ENCODE data around the gene DNM1. TPM values are rescaled to one million over a fixed set of nuclear protein-coding genes. Genes with fewer than 3 reads are reported as not detected.

The DNM1 gene
- total RNA-seq, 4 donors from 2014 or later = 4.7 to 9.2 (median 5.4) TPM

DNA sequence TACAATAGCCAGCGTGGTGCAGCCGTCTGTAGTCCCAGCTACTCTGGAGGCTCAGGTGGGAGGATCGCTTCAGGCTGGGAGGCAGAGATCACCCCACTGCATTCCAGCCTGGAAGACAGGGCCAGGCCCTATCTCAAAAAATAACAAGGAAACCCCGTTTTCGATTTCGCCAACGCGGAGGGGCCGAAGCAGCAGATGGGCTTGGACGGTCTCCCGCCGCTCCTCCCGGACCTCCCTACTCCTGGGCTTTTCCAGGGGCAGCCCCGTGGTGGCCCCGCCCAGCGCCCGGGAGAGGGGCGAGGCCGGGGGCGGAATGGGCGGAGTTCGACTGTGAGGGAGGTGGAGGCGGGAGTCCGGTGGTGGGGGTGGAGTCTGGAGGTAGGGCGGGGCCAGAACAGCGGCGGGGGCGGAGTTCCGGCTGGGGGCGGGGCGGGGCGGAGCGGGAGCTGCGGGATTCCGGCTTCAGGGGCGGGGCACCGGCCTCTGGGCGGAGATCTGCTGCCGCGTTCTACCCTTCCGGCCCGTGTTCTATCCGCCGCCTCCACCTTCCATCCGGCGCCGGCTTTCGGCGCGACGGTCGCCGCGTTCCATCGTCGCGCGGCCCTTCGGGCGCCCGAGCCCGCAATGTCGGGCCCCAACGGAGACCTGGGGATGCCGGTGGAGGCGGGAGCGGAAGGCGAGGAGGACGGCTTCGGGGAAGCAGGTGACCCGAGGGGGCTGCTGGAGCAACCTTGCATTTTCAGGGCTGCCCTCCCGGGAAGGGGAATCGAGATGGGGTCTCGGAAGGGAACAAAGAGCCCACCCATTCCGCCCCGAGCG lies 43.2 kb upstream of the DNM1 start, which contains the start of gene BBLN:
Gene BBLN (plus strand): TSS at position 482 of the 819 bp plus-strand sequence. CDS start 143 bp downstream, at position 625.
- no peaks in the 10 kb centered on the region for H3K27me3 ChIP-seq
- H3K27ac ChIP-seq = peak within 1 kb of the TSS; percentile 52 to 53 (median 53)
- intact Hi-C loops (cut with DNase I) = no loop called here
- H3K4me1 ChIP-seq = peaks cover 7 to 8% of the 10 kb centered on the region in 2 donors
- TF ChIP-seq POLR2A (IDR thresholded peaks at IDR 0.05) = peak in 1 of 2 donors; percentile 56
- TF ChIP-seq, protein P1, sequence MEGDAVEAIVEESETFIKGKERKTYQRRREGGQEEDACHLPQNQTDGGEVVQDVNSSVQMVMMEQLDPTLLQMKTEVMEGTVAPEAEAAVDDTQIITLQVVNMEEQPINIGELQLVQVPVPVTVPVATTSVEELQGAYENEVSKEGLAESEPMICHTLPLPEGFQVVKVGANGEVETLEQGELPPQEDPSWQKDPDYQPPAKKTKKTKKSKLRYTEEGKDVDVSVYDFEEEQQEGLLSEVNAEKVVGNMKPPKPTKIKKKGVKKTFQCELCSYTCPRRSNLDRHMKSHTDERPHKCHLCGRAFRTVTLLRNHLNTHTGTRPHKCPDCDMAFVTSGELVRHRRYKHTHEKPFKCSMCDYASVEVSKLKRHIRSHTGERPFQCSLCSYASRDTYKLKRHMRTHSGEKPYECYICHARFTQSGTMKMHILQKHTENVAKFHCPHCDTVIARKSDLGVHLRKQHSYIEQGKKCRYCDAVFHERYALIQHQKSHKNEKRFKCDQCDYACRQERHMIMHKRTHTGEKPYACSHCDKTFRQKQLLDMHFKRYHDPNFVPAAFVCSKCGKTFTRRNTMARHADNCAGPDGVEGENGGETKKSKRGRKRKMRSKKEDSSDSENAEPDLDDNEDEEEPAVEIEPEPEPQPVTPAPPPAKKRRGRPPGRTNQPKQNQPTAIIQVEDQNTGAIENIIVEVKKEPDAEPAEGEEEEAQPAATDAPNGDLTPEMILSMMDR (IDR thresholded peaks at IDR 0.05) = no peak
- peak; percentile 92 to 93 for DNase-seq
- peak within 1 kb of the TSS in 2 of 3 donors; percentile 44 to 60 for H3K4me3 ChIP-seq (replicated peaks in 1 of 3)
- H3K9me3 ChIP-seq = no peaks in the 10 kb centered on the region
- WGBS, 2 donors = 0% methylated on average over 8 to 12 of the region's 77 CpGs
- peaks cover 0 to 7% of the 10 kb centered on the region in 2 donors for H3K36me3 ChIP-seq

DNA sequence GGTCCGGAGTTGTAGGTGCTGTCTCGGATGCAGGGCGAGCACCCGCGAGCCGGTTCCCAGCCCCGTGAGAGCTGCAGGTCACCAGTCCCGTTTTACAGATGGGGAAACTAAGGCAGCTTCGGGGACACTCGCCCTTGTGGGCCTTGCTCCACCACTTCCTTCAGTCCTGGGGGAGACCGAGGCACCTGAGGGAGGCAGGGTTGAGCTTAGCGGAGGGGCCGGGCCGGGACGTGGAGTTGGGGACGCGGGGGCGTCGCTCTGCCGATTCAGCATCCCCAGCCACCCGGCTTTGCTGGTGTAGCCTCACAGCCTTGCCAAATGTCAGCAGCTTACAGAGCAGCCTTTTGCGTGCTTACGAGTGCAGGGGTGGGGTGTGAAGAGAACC lies 42.6 kb upstream of the DNM1 start:
- H3K4me1 ChIP-seq = peaks cover 7 to 8% of the 10 kb centered on the region in 2 donors

GRCh38 chr9:128161215-128161902 lies 41.8 kb upstream of the DNM1 start:
- Histone ChIP-seq H3K36me3 (peaks cover 6 to 13% of the 10 kb centered on the region in 2 donors), H3K9me3 (no peaks in the 10 kb centered on the region), H3K27ac (no peak overlapping the region), H3K4me1 (peaks cover 7 to 8% of the 10 kb centered on the region in 2 donors), H3K27me3 (no peaks in the 10 kb centered on the region), H3K4me3 (replicated peaks in 1 of 3) (no peak overlapping the region)
- no peak for TF ChIP-seq POLR2A (IDR thresholded peaks at IDR 0.05)
- TF ChIP-seq, protein P1 (IDR thresholded peaks at IDR 0.05) = no peak
- intact Hi-C loops (cut with DNase I) = no loop called here
- WGBS, 2 donors = 93% methylated on average over 13 of the region's 13 CpGs
- no peak for DNase-seq

More for the DNA sequence above, 42.6 kb upstream of the DNM1 start:
- 1 to 2% methylated on average over 4 to 14 of the region's 23 CpGs for WGBS, 2 donors
- Histone ChIP-seq H3K27ac (no peak overlapping the region), H3K27me3 (no peaks in the 10 kb centered on the region), H3K36me3 (peaks cover 0 to 7% of the 10 kb centered on the region in 2 donors), H3K9me3 (no peaks in the 10 kb centered on the region), H3K4me3 (replicated peaks in 1 of 3) (peak overlapping the region in 2 of 3 donors; percentile 19 to 60)
- DNase-seq = peak in 1 of 2 donors; percentile 24
- intact Hi-C loops (cut with DNase I) = no loop called here
- TF ChIP-seq POLR2A (IDR thresholded peaks at IDR 0.05) = no peak
- TF ChIP-seq, protein P1 (IDR thresholded peaks at IDR 0.05) = no peak

GRCh38 chr9:128162215-128163026 lies 40.8 kb upstream of the DNM1 start:
- peaks cover 16 to 23% of the 10 kb centered on the region in 2 donors for H3K36me3 ChIP-seq
- no peak overlapping the region for H3K27ac ChIP-seq

More at GRCh38 chr9:128162215-128163026, 40.8 kb upstream of the DNM1 start:
- peaks cover 7 to 8% of the 10 kb centered on the region in 2 donors for H3K4me1 ChIP-seq
- intact Hi-C loops (cut with DNase I) = no loop called here
- H3K9me3 ChIP-seq = no peaks in the 10 kb centered on the region
- no peak overlapping the region for H3K4me3 ChIP-seq (replicated peaks in 1 of 3)
- no peaks in the 10 kb centered on the region for H3K27me3 ChIP-seq
- TF ChIP-seq POLR2A (IDR thresholded peaks at IDR 0.05) = no peak
- TF ChIP-seq, protein P1 (IDR thresholded peaks at IDR 0.05) = no peak
- DNase-seq = peak in 1 of 2 donors; percentile 26
- 81 to 94% methylated on average over 7 to 10 of the region's 10 CpGs for WGBS, 2 donors

Data from thyroid gland (tissue), 4 donors.